SK-N-SH (cell line): ENCODE data around the gene OSBP. TPM values are rescaled to one million over a fixed set of nuclear protein-coding genes. Genes with fewer than 3 reads are reported as not detected.

Source experiments
- CTCF ChIA-PET: fragments of 300-600, 350-600 bp; formaldehyde crosslinking; extraction: SDS; loops from one replicate; lab custom pipeline; 2021; lab: Yijun Ruan, JAX
- POLR2A ChIA-PET: fragments of 350-600 bp; sonication (Branson Sonifier 250); formaldehyde crosslinking; extraction: SDS; loops from one replicate; lab custom pipeline; 2020; ENCODE audit warnings: antibody characterized with exemption, inconsistent platforms; lab: Yijun Ruan, JAX
- DNase-seq: peaks from one replicate; pipeline ENCODE4 v3.0.0; 2012
- H2AFZ ChIP-seq: fragments of 200-600 bp; sonication (generic); 2 replicates; pipeline ENCODE4 v1.8.1; 2016; ENCODE audit warnings: antibody characterized with exemption, mild to moderate bottlenecking, low read depth
- H3F3A ChIP-seq: fragments of 200-600 bp; sonication (generic); replicated peaks from 2 replicates; pipeline ENCODE3; 2016; ENCODE audit warnings: antibody characterized with exemption, mild to moderate bottlenecking; ENCODE audit not compliant: insufficient read depth
- H3K27ac ChIP-seq, 2 experiments: fragments of 200-500 bp in 1 of 2; fragments of 200-600 bp in 1 of 2; sonication (Bioruptor generic) in 1 of 2; sonication (generic), shearing (Covaris generic) in 1 of 2; 2 replicates each; pipeline versions ENCODE4 v1.5.1 to v1.6.1; 2014 to 2016; ENCODE audit warnings: low read depth in 2 of 2, inconsistent platforms in 1 of 2, low read length in 1 of 2, mild to moderate bottlenecking in 1 of 2, mixed read lengths in 1 of 2
- H3K27me3 ChIP-seq: fragments of 200-600 bp; sonication (generic), shearing (Covaris generic); 2 replicates; pipeline ENCODE4 v1.6.1; 2016; ENCODE audit warnings: mixed run types; ENCODE audit not compliant: insufficient read depth
- H3K36me3 ChIP-seq, 2 experiments: fragments of 200-500 bp in 1 of 2; fragments of 200-600 bp in 1 of 2; sonication (Bioruptor generic) in 1 of 2; sonication (generic) in 1 of 2; replicated peaks in 1 of 2; 2 replicates each; pipeline versions ENCODE3 to v1.5.1; 2014 to 2016; ENCODE audit warnings: low read length in 1 of 2, mild to moderate bottlenecking in 1 of 2; ENCODE audit not compliant: insufficient read depth in 2 of 2, control insufficient read depth in 1 of 2
- H3K4me1 ChIP-seq, 2 experiments: fragments of 200-500 bp in 1 of 2; fragments of 200-600 bp in 1 of 2; sonication (Bioruptor generic) in 1 of 2; sonication (generic), shearing (Covaris generic) in 1 of 2; 2 replicates each; pipeline versions ENCODE4 v1.5.1 to v1.6.1; 2014 to 2016; ENCODE audit warnings: low read depth in 1 of 2, low read length in 1 of 2, mixed run types in 1 of 2; ENCODE audit not compliant: insufficient read depth in 2 of 2, control insufficient read depth in 1 of 2
- H3K4me2 ChIP-seq: fragments of 200-600 bp; sonication (generic), shearing (Covaris generic); 2 replicates; pipeline ENCODE4 v1.6.1; 2017; ENCODE audit warnings: mixed run types
- H3K4me3 ChIP-seq, 2 experiments: fragments of 200-500 bp in 1 of 2; fragments of 200-600 bp in 1 of 2; sonication (Bioruptor generic) in 1 of 2; sonication (generic), shearing (Covaris generic) in 1 of 2; 2 replicates each; pipeline versions ENCODE4 v1.5.1 to v1.8.1; 2014 to 2016; ENCODE audit warnings: low read depth in 2 of 2, inconsistent platforms in 1 of 2, low read length in 1 of 2, mild to moderate bottlenecking in 1 of 2, mixed read lengths in 1 of 2, moderate library complexity in 1 of 2
- H3K79me2 ChIP-seq: fragments of 200-600 bp; sonication (generic); 2 replicates; pipeline ENCODE4 v1.8.1; 2017; ENCODE audit warnings: mild to moderate bottlenecking; ENCODE audit not compliant: insufficient read depth
- H3K9ac ChIP-seq: fragments of 200-600 bp; sonication (generic); 2 replicates; pipeline ENCODE4 v1.6.1; 2017; ENCODE audit warnings: mixed run types
- H3K9me2 ChIP-seq: fragments of 200-600 bp; sonication (generic); 2 replicates; pipeline ENCODE4 v1.6.1; 2017; ENCODE audit warnings: mixed run types
- H3K9me3 ChIP-seq: fragments of 200-600 bp; sonication (generic); 2 replicates; pipeline ENCODE4 v1.6.1; 2017; ENCODE audit warnings: mixed run types, mild to moderate bottlenecking, moderate library complexity
- H4K20me1 ChIP-seq: fragments of 200-600 bp; sonication (generic); 2 replicates; pipeline ENCODE4 v1.6.1; 2017; ENCODE audit warnings: mild to moderate bottlenecking, mixed run types; ENCODE audit not compliant: insufficient read depth
- ELF1 ChIP-seq: IDR thresholded peaks from 2 replicates; pipeline ENCODE4 v1.4.0; 2012
- EP300 ChIP-seq, 2 experiments: IDR thresholded peaks; 2 replicates each; pipeline versions ENCODE4 v1.4.0 to v1.6.1; 2012; ENCODE audit warnings: borderline replicate concordance in 1 of 2, low read depth in 1 of 2, low read length in 1 of 2
- FOXM1 ChIP-seq: IDR thresholded peaks from 2 replicates; pipeline ENCODE4 v1.4.0; 2012; ENCODE audit warnings: low read depth, mild to moderate bottlenecking
- GABPA ChIP-seq: IDR thresholded peaks from 2 replicates; pipeline ENCODE4 v1.4.0; 2012; ENCODE audit warnings: low read depth, mild to moderate bottlenecking
- GATA2 ChIP-seq: sonication (generic); formaldehyde crosslinking; IDR thresholded peaks from 2 replicates; pipeline ENCODE4 v1.5.0; 2020; ENCODE audit warnings: mild to moderate bottlenecking, missing genetic modification reagents
- MEF2A ChIP-seq: IDR thresholded peaks from 2 replicates; pipeline ENCODE4 v1.4.0; 2012; ENCODE audit warnings: low read depth, borderline replicate concordance
- MXI1 ChIP-seq: IDR thresholded peaks from 2 replicates; pipeline ENCODE4 v1.6.1; 2012; ENCODE audit warnings: mild to moderate bottlenecking, low read depth, low read length, improper control_type of control experiment
- NFIC ChIP-seq: IDR thresholded peaks from 2 replicates; pipeline ENCODE4 v1.4.0; 2012; ENCODE audit warnings: borderline replicate concordance
- NRF1 ChIP-seq: IDR thresholded peaks from 2 replicates; pipeline ENCODE4 v1.6.1; 2012; ENCODE audit warnings: low read depth, mild to moderate bottlenecking, low read length
- RAD21 ChIP-seq: IDR thresholded peaks from 2 replicates; pipeline ENCODE4 v1.6.1; 2012; ENCODE audit warnings: mild to moderate bottlenecking, low read length
- RFX5 ChIP-seq: IDR thresholded peaks from 2 replicates; pipeline ENCODE4 v1.6.1; 2012; ENCODE audit warnings: mild to moderate bottlenecking, improper control_type of control experiment, low read length
- RXRA ChIP-seq: IDR thresholded peaks from 2 replicates; pipeline ENCODE4 v1.4.0; 2012; ENCODE audit warnings: low read depth, mild to moderate bottlenecking, borderline replicate concordance
- SIN3A ChIP-seq: IDR thresholded peaks from 2 replicates; pipeline ENCODE4 v1.6.1; 2012; ENCODE audit warnings: low read depth, mild to moderate bottlenecking, low read length, moderate library complexity, borderline replicate concordance
- SMC3 ChIP-seq: IDR thresholded peaks from 2 replicates; pipeline ENCODE4 v1.6.1; 2012; ENCODE audit warnings: low read depth, low read length, improper control_type of control experiment
- TAF1 ChIP-seq: IDR thresholded peaks from 2 replicates; pipeline ENCODE4 v1.6.1; 2012; ENCODE audit warnings: low read depth, mild to moderate bottlenecking, low read length, moderate library complexity, borderline replicate concordance
- USF1 ChIP-seq: IDR thresholded peaks from 2 replicates; pipeline ENCODE4 v1.4.0; 2012; ENCODE audit warnings: low read depth, borderline replicate concordance
- YY1 ChIP-seq: IDR thresholded peaks from 2 replicates; pipeline ENCODE4 v1.4.0; 2012; ENCODE audit warnings: low read depth, mild to moderate bottlenecking
- ZBTB33 ChIP-seq: IDR thresholded peaks from 2 replicates; pipeline ENCODE4 v1.4.0; 2012; ENCODE audit warnings: low read depth, borderline replicate concordance
- WGBS: methylation state at CpG from one replicate; pipeline ENCODE4 v1.1.6; 2017; ENCODE audit warnings: low lambda C conversion rate; 5-methylcytosine and 5-hydroxymethylcytosine counted together
- polyA plus RNA-seq, 3 experiments: library from polyadenylated mRNA; depleted of rRNA; stranded (reverse); fragments of >200 nt; gene quantifications; 2 replicates each; pipeline ENCODE4 v1.2.3, GENCODE V29; 2012
- TF ChIP-seq, protein P1 (sequence below): IDR thresholded peaks from 2 replicates; pipeline ENCODE4 v1.4.0; 2012; ENCODE audit warnings: low read depth

OSBP gene
- polyA plus RNA-seq, 1 of the 3 experiments (the other 2 are of a cell fraction), result 12.1 TPM

- Histone ChIP-seq H3K4me2 (no peak overlapping the region), H3K79me2 (peaks cover 6% of the 10 kb centered on the region; the same call in 1 of the 2 replicates), H3K9ac (no peak overlapping the region), H4K20me1 (0 out of 2 replicates have a peak, but pooled peaks cover 4% of the 10 kb centered on the region), H3F3A (peaks cover 8% of the 10 kb centered on the region), H3K27ac (no peak overlapping the region), H3K9me3 (no peaks in the 10 kb centered on the region), H3K27me3 (no peaks in the 10 kb centered on the region), H3K4me1 (no peaks in the 10 kb centered on the region), H3K36me3 (peaks cover 86 to 93% of the 10 kb centered on the region in 2 experiments), H3K9me2 (no peaks in the 10 kb centered on the region), H3K4me3 (no peak overlapping the region), H2AFZ (no peak overlapping the region)
- WGBS, result 96% methylated on average over 4 of the region's 4 CpGs
- TF ChIP-seq RAD21 (no peak), SMC3 (no peak), SIN3A (no peak), MXI1 (no peak), GABPA (no peak)
- DNase-seq, result no peak
- POLR2A ChIA-PET, result no interaction called here
- CTCF ChIA-PET, result no interaction called here
These were observed 39.3 kb upstream of the OSBP start for GRCh38 chr11:59654893-59655292.

DNA sequence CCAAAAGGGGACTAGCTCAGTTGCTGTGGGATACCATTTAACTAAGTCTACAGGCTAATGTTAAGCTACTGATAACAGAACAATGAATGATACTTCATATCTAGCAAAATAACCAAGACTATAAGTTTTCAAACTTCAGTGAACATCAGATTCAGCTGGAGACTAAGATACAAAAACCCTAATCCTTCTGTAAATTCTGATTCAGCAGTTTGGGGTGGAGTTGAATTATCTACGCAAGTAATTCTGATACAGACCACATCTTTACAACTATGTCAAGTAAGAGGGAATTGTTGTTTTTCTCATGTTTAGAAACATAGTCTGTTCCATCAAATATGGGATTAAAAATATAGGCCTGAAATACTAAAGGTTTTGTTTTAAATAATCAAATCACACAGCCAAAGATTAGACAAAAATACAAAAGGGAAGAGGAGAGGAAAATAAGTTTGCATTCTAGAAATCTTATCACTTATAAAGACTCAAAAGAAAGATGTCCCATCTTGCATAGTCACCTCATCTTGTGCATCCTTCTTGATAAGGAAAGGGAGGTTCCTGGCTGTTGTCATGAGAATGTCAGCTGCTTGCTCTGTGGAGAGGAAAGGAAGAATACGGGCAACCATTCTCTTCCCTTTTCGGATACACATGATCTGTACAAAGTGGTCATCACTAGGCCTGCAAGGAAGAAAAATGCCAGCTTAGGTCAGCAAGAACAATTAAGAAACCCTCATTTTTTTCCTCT lies 31.8 kb upstream of the OSBP start:
- peaks cover 81 to 94% of the 10 kb centered on the region in 2 experiments for H3K36me3 ChIP-seq
- ChIA-PET CTCF (interaction anchor here (0.9 kb wide), 1 partner anchor 110 kb away, joined by 3 read pairs; no protein-coding TSS in a partner anchor), POLR2A (no interaction called here)
- H3F3A ChIP-seq, result peaks cover 7% of the 10 kb centered on the region
- no peak overlapping the region for H3K4me3 ChIP-seq
- H3K4me1 ChIP-seq, result no peaks in the 10 kb centered on the region
- H3K27ac ChIP-seq, result no peak overlapping the region
- DNase-seq, result no peak
- no peaks in the 10 kb centered on the region for H3K9me2 ChIP-seq
- TF ChIP-seq YY1, result no peak
- TF ChIP-seq NFIC, result no peak
- no peak for TF ChIP-seq EP300 (IDR thresholded peaks at IDR 0.05; ENCODE audit: borderline replicate concordance in 1 of 2, low read depth in 1 of 2, low read length in 1 of 2)
- no peak for TF ChIP-seq USF1
- H2AFZ ChIP-seq, result no peak overlapping the region
- H3K9ac ChIP-seq, result no peak overlapping the region
- no peaks in the 10 kb centered on the region for H4K20me1 ChIP-seq
- peaks cover 16% of the 10 kb centered on the region; the same call in 1 of the 2 replicates for H3K79me2 ChIP-seq
- no peaks in the 10 kb centered on the region for H3K27me3 ChIP-seq
- no peak overlapping the region for H3K4me2 ChIP-seq
- 96% methylated on average over 3 of the region's 3 CpGs for WGBS
- H3K9me3 ChIP-seq, result no peaks in the 10 kb centered on the region

- 90% methylated on average over 3 of the region's 3 CpGs for WGBS
- Histone ChIP-seq H3K9ac (no peak overlapping the region), H3F3A (peaks cover 7% of the 10 kb centered on the region), H3K4me2 (no peak overlapping the region), H3K36me3 (peaks cover 71 to 85% of the 10 kb centered on the region in 2 experiments), H4K20me1 (no peaks in the 10 kb centered on the region), H2AFZ (no peak overlapping the region), H3K4me3 (no peak overlapping the region), H3K27me3 (no peaks in the 10 kb centered on the region), H3K27ac (no peak overlapping the region), H3K9me2 (no peaks in the 10 kb centered on the region), H3K9me3 (no peaks in the 10 kb centered on the region), H3K79me2 (peaks cover 16% of the 10 kb centered on the region; the same call in 1 of the 2 replicates), H3K4me1 (no peaks in the 10 kb centered on the region)
- ChIA-PET POLR2A (no interaction called here), CTCF (no interaction called here)
- no peak for DNase-seq
- no peak for TF ChIP-seq NRF1
- no peak for TF ChIP-seq FOXM1
- no peak for TF ChIP-seq NFIC
- TF ChIP-seq, protein P1, sequence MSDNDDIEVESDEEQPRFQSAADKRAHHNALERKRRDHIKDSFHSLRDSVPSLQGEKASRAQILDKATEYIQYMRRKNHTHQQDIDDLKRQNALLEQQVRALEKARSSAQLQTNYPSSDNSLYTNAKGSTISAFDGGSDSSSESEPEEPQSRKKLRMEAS, result no peak
- TF ChIP-seq SIN3A, result no peak
- TF ChIP-seq RXRA, result no peak
- TF ChIP-seq MXI1, result no peak
- no peak for TF ChIP-seq RFX5
- TF ChIP-seq TAF1, result no peak
- no peak for TF ChIP-seq GATA2 (CRISPR knock-in tag)
- no peak for TF ChIP-seq GABPA
- no peak for TF ChIP-seq MEF2A
- TF ChIP-seq ZBTB33, result no peak
- no peak for TF ChIP-seq ELF1
These were observed 29.0 kb upstream of the OSBP start for GRCh38 chr11:59644528-59644927.
